NCI-H1436 treated with DMSO at 0.1 percent for 48 hours (cell line): Measurements from ENCODE around the gene FOXD3.
A peak's percentile ranks its signal among the peaks of the same experiment; 100 is the strongest.

Experiments used
- DNase-seq: peaks from one replicate; lab custom pipeline; 2025; lab: John Stamatoyannopoulos, UW

The FOXD3 gene

DNA sequence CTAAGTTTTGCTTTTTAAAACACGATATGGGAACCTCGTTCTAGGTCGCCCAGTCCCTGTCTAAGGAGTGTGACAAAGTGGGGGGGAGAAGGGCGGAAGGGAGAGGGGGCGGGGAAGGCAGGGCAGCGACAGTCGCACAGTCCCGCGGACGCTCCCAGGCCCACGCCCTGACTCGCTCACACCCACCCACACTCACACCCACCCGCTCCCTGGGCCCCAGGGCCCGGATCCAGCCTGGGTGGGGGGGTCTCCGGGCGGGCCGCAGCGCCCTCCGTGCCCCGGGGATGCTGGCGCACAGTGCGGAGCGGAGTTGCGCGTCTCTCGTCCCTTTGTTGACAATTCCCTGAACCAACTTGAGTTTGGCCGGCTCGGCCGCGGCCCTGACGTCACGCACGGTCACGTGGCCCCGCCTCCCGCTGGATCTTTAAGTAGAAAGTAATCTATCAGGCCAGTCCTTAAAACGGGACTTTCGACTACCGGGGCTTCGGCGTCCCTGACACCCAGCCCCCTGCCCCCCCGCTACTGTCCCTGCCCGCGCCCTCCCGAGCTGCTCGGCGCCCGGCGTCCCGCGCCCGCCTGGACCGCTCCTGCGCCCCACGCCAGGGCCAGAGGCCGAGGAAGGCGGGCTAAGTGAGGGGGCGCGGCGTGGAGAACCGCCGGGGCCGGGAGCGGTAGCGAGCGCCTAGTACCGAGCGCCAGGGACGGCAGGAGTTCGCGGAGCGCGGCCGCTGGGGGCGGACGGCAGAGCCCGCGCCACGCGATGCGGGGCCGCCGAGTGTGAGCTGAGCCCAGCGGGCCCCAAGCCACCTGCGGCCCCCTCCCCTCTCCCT lies at the start of gene FOXD3:
Gene FOXD3, plus strand, starts transcription at position 454 of the 830 bp plus-strand sequence. CDS start 492 bp downstream, outside the sequence.
- no peak for DNase-seq

DNA sequence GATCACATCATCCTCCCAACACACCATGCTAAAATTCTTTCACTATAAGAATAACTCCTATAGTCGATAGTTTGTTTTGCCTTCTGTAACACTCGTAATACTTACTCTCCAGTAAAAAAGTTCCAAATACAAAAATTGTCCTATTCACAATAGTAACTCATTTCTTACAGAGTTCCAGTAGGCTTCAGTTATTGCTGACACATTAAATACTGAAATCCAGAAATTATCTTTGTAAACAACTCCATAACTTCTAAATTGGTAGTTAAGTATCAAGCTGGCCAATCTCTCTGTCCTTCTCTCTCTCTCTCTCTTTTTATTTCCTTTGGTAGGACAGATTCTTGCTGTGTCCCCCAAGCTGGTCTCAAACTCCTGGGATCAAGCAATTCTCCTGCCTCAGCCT lies 49.6 kb upstream of the FOXD3 start:
- DNase-seq = no peak

DNA sequence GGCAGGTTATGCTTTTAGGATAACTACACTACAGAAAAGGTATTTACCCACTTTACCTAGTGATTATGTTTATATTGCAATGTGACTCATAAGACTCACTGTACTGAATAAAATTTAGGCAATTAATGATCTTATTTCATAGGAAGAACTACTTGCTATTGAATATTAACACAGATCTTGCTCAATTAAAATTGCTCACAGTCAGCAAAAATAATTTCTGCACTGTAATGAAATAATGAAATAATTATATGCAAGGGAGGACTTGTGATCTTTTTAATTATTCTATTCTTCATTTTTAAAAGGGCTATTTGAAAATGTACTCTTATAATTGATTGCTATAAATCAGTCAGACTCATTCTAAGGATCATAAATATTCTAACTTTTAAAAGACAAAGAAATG lies 48.0 kb upstream of the FOXD3 start:
- no peak for DNase-seq

DNA sequence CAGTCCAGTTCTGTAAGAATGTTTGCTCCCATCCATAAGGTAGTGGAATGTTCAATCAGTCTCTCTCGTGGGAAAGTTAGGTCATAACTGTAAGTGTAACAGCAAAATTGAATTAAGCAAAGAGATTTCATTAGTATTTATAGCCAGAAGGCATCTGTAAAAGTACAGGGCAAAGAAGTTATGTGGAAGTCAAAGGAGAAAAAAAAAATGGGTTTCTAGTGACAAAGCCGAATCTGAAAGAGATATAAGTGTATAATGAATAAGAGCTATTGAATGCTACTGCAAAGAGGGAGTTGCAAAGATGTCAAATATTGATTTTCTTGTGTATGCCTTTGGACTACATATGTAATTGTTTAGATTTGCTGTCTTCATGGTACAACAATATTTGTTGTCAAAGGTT lies 47.4 kb upstream of the FOXD3 start:
- DNase-seq = no peak

DNA sequence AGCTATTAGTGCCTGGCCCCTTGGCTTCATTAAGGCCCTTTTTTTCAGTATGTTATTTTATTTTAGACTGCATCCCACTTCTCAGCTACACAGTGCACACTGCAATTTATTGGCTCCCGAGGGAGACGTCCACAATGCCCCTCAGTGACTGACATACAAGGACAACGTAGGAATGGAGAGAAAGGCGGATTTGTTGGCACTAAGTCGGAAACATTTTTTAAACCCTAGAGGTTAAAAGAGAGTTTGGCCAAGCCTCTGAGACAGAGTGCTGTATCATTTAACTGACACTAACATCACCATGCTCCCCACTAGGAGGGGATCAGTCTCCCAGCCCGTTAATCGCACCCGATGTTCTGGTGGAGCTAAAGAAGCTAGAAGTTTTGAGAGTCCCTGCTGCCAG lies 45.7 kb upstream of the FOXD3 start:
- no peak for DNase-seq

DNA sequence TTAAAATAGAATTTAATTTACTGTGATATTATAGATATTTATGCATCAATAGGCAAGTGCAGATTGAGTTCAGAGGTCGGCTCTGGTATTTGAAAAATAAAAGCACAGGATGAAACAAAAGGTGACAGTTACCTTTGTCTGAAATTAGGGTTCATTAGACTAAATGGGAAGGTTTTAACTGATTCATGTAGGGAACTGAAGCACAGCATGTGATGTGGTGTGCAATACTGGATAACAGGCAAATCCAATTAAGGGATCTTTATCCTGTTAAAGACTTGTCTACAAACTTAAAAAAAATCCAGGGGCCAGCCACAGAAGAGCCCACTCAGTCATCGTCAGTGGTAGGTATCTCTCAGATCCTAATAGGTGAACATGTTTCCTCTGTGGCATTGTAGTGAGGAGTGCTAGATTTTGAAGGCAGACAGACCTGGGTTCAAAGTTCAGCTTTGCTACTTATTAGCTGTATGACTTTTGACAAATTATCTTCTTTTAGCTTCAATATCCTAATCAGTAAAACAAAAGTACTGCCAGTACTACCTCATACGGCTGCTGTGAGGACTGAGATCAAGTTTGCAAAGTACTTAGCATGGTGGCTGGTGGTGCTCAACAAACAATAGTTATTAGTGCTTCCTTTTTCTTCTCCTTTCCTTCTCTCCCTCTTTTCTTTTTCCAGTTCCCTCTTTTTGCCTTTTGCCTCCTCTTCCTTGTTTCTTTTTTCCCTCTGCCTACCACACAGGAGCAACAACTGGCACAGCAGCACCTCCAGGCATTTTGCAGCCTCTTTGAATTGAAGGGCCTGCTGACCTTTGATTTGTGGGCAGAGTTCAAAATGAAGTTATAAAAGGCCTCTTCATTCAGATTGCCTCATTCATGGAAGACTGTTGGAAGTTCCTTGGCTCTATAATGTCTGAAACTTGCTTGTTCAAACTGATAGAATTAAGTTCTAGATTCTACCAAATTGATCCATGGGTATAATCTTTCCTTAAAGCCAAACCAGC lies 44.9 kb upstream of the FOXD3 start:
- no peak for DNase-seq

DNA sequence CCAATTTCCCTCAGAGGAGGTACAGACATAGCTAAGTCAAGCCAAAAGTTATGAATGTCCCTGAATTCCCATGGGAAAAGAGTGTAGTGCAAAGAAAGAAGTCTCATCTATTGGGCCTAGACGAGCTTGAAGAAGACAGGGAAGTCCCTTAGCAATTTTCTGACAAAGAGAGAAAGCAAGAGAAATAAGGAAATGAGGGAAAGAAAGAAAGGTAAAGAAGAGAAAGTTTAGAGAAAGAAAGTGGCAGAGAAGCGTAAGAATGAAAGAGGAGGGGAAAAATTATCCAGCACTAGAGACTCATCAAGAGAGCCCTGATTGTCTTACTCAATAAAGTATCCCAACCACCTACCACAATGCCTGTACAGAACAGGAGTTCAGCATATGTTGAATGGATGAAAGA lies 40.6 kb upstream of the FOXD3 start:
- no peak for DNase-seq

DNA sequence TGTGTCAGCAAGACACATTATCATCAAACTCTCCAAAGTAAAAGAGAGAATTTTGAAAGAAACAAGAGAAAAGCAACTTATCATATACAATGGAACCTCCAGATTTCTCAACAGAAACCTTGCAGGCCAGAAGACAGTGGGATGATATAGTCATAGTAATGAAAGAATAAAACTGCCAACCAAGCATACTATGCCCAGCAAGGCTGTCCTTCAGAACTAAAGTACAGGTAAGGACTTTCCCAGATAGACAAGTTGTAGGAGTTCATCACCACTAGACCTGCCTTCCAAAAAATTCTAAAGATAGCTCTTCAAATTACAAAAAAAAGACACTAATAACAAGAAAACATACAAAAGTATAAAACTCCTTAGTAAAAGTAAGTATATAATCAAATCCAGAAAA lies 33.2 kb upstream of the FOXD3 start:
- no peak for DNase-seq

DNA sequence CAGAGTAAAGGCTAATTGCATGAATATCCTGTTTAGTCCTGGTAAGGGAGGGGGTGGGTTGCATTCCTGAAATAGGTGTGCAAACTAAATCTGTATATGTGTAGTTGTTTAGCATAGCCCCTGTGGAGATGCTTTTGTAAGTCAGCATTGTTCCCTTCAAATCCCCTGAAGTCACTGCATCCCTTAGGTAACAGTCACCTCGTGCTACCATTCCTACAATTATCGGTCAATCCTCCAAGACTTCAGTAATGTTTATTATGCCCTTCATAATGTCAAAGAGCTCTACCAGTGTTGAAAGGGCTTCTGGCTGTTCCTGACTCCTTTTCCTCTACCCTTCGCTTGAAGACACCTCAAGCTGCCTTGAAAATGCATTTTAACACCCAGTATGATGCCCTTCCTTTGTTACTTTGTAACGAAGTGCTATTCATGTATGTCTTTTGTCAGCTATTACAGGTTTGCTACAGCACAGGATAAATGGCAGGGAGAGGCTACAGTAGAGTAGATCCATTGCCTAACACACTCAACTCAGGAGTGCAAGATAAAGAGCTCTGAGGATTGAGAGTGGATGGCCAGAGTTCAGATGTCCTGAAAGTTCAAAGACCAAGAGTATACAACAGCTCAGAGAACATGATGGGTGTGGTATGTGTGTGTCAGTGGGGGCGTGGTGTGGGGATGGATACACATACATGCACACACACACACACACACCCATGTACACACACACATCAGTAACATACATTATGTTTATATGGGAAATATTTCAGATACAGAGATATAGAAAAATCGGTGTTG lies 27.4 kb upstream of the FOXD3 start:
- no peak for DNase-seq

DNA sequence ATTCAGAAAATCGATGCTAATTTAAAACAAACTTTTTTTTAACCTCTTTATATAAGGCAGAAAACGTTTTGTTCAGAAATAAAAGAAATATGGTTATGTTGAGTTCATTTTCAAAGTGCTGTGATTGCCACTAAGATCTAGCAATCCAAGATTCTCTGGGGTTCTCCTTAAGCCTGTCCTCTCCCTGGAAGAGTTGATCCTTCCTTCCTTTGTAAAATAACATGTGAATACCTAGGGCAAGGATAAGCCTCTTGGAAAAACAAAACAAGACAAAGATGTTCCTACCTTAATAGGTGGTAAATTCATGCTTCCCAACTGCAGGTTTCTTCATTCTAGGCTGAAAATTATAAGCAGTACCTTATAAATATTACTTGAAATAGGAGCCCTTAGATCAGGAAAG lies 18.0 kb upstream of the FOXD3 start:
- no peak for DNase-seq

DNA sequence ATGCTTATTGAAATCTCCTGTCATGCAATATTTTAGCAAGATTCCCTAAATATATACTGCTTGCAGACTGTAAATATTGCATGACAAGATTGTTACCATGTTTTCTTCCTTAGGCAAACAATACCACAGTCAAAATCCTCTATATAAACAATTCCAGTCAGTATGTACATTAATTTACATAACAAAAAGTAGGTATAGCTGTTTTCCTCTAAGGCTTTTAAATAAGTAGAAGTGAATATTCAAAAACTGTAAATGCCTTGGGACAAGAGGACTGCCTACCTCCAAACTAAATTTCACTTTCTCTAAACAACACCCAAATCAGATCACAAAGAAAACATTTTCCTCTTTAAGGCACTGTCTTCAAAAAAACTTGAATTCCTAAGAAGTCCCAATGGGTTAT lies 17.3 kb upstream of the FOXD3 start:
- no peak for DNase-seq

DNA sequence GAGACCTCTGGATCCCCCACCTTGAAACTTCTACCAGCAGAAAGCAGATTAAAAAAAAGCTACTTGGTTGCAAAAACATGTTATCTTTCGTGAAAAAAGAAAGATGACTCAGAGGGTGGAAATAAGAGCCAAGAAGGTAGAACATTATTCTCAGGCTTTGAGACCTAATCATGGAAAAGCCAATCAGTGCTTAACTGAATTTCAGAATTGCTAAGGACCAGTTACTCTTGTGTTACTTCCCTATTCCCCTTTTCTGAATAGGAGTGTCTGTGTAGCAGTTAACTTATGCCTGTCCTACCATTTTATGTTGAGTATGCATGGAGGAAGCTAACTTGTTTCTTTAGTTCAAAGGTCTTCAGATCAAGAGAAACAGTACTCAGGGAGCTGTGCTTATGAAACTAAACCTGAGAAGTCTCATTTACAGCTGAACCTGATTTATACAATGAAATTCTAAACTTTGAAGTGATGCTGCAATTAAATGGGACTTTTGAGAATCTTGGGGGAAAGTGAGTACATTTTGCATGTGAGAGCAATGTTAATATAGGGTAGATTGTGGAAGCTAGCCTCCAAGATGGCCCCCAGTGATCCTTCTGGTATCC lies 15.1 kb upstream of the FOXD3 start:
- no peak for DNase-seq

DNA sequence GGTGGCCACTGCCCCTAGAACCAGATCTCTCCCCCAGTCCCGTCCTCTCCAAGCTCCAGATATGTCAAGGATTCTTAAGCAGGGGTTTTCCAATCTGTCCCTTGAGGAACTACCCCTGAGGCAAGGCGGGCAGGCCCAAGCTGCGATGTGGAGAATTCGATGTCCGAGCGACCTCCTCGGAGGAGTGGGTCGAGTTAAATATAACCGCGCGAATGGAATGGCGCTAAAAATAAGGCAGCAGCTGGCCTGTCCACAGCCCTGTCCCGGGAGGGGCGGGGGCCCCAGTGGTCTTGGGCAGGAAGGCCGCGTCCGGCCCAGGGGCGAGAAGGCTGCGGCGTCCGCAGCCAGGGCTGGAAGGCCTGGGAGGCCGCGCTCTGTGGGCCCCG lies 5.8 kb upstream of the FOXD3 start:
- no peak for DNase-seq

DNA sequence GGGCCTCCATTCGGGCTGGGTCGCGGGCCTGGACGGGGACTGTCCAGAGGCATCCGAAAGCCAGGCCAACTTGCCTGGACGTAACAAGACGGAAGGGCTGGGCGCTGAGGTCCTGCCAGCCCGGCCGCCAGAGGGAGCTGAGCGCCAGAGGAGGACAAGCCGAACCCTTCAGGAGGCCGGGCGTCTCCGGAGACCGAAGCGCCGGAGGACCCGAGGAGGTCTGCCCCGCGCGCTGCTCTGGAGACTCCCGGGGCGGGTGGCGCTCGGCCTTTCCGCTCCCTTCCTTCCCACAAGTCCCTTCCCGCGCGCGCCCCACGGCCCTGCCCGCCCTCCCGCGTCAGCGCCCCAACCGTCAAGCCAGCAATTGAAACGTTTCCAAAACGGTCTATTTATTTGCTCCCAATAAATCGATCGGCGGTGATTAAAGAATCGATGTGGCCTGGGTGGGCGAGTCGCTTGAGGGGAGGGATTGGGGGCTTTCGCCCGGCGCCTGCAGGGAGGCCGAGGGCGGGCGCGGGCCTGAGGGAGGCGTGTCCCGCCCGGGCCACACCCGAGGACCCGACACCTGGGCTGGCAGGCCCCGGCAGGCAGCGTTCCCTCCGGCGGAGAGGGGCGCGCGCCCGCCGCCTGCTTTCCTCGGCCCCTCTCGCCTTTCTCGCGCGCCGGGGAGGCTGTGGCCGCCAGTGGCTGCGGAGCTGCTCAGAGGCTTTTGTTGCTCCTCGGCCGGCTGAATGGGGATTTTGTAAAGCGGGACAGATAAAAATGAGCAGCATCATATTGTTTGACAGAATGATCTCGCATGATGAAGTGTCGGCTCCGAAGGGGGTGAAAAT lies 5.2 kb upstream of the FOXD3 start:
- peak; percentile 39 for DNase-seq

DNA sequence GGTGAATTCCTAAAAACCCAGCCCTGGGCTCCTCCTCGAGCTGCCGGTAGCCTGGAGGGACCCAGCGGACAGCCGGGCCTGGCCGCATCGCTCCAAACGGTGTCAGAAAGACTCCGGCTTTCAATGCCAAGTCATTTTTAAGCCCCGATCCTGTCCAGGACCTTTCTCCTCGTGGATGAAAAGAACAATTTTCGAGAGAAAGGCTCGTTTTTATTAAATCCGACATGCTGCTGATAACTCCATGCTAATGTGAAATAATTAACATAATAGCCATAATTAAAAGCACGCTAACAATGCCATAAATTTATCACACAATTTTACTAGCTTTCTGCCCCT lies 4.6 kb upstream of the FOXD3 start:
- no peak for DNase-seq

DNA sequence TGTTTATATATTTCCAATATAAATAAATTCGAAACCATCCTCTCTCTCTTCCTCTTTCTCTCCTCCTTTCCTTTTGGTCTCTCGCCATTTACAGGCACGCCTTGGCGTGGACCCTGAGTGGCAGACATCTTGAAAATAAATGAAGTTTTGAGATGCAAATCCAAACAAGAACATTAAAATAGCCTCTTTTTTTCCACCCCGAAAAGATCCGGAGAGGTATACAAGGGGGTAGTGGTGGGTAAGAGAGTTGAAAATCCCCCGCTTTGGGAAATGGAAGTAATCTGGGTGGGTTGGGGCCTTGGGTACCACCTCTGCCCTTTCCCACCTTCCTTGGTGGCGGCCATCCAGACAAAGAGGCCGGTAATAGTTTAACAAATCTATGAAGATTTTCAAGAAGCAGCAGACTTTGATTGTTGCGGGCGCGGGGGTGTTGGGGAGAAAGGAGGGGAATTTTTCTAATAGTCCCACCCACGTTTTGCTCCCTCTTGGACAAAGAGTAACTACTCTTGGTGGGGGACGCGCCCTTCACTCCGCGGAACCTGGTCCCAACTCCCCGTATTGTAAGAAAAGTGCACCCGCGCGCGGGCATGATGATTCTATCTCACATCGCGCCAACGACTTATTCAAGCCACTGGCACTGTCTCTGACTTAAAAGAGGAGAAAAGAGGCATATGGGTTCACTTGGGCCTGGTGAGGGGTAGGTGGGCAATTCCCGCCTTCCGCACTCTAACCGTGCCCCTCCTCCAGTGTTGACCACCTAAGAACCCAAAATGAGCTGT lies 4.0 kb upstream of the FOXD3 start:
- no peak for DNase-seq

DNA sequence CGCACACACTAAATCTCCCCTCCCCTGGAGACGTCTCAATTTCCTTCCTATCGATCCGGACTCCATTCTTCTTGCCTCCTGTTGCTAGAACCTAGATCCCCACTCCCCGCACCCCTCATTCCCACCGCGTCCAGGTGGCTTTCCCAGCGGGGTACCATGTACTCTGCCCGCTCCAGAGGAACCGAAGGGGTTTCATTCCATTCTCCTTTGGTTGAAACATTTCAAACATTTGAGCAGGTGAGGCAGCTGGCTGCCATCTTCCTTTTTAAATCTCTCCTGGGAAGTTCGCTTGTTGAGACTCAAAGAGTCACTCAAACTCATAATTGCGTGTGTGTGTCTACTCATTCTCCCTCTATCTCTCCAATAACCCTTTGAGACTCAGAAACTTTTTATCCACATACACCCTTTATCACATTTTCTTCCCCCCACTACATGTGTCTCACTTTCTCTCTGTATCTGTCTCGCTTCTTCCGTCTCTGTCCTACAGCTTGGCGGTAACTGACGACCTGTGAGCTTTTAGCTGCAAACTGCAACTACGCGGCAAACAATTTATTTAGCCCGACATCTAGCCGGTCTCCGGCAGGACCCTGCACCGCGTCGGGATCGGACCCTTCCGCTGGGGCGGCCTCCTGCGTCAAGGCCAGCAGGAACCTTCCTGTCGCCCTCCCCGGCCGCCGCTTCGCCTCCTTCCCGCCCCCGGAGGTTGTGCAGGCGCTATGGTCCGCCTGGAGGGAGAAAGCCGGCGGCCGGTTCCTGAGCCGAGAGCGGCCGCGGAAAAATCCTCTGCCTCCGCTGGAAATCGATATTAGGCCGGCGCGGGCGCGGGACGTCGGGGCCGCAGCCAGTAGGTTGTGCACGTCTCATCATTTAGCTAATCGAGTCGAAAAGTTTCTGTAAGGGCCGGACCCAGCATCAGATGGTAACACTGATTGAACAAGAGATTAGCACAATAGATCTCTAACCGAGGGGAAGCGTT lies 3.0 kb upstream of the FOXD3 start:
- no peak for DNase-seq

DNA sequence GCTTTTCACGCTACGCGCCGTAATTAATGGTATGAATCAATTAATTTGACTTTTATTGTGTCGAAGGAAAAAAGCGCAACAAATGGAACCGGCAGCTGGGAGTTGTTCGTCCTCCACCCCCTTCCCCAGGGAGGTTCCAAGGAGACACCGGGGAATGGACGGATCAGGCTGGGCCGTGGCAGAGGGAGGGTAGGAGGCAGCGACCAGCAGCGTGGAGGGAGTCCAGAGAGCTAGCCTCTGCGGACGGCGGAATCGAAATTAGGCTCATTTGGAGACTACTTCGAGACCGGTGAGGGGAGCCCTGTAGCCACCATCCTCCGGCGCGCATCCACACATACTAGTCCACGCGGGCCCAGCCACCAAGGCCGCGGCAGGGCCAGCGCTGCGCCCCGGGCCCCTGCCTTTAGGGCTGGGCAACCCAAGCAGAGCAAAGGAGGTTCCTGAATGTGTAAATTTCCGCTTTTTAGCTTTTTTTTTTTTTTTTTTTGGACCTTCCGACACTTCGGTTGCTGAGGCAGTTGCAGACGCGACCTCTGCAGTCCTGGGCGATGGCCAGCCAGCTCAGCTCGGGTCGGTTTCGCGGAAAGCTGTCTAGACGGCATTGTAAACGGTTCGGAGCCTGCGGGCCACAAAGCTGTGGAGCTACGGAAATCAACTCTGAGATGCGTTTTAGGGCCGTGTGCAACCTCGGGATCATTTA lies 2.2 kb upstream of the FOXD3 start:
- no peak for DNase-seq
